K562 (cell line): Measurements from ENCODE around the gene HMGA1. TPM values are rescaled to one million over a fixed set of nuclear protein-coding genes. Genes with fewer than 3 reads are reported as not detected.

ENCODE experiments used
- ATAC-seq: fragments of 200-7000 bp; cut with Tn5 transposase; 3 replicates; pipeline ENCODE4 v1.9.1; 2020; ENCODE audit warnings: moderate library complexity
- BruUV-seq: library from RNA; stranded (reverse); fragments of 400-500 nt; replicated peaks from 2 replicates; lab custom pipeline; 2021; lab: Mats Ljungman, UMichigan
- CTCF ChIA-PET: fragments of 300-600 bp; formaldehyde crosslinking; extraction: SDS; loops from one replicate; lab custom pipeline; 2021; ENCODE audit warnings: low intra/inter-chr PET ratio; lab: Yijun Ruan, JAX
- POLR2A ChIA-PET: fragments of 300-600, 350-650 bp; sonication (Branson Sonifier 250); formaldehyde crosslinking; extraction: SDS; loops from one replicate; lab custom pipeline; 2021; ENCODE audit warnings: antibody characterized with exemption, inconsistent platforms; lab: Yijun Ruan, JAX
- DNase-seq, 4 experiments: peaks; one replicate each; pipeline versions ENCODE4 v3.0.0 to v3.0.0-alpha.2; 2011 to 2018; ENCODE audit warnings: low spot score in 3 of 4, mixed read lengths in 3 of 4; ENCODE audit errors: extremely low read depth in 1 of 4
- FAIRE-seq: peaks from 2 replicates; lab custom pipeline; 2011; peaks lifted over from hg19 to GRCh38; lab: Jason Lieb, UNC
- H2AFZ ChIP-seq: 2 replicates; pipeline ENCODE4 v1.6.0; 2011; ENCODE audit warnings: low read depth, low read length, control low read depth, inconsistent platforms
- H3K27ac ChIP-seq: fragments of 200-600 bp; 3 replicates; pipeline ENCODE4 v1.8.0; 2011; ENCODE audit warnings: low read depth, mild to moderate bottlenecking, control low read depth, inconsistent platforms, low read length, moderate library complexity, mixed read lengths; ENCODE audit errors: extremely low read depth
- H3K27me3 ChIP-seq, 2 experiments: fragments of 300-600 bp in 1 of 2; 2 replicates in 1 of 2; 3 replicates in 1 of 2; pipeline versions ENCODE4 v1.6.0 to v1.8.0; 2011; ENCODE audit warnings: inconsistent platforms in 2 of 2, low read length in 2 of 2, mild to moderate bottlenecking in 1 of 2, mixed read lengths in 1 of 2, moderate library complexity in 1 of 2; ENCODE audit not compliant: control insufficient read depth in 2 of 2, insufficient read depth in 2 of 2
- H3K36me3 ChIP-seq: fragments of 300-600 bp; 3 replicates; pipeline ENCODE4 v1.8.0; 2011; ENCODE audit warnings: mild to moderate bottlenecking, low read length, inconsistent platforms; ENCODE audit not compliant: control insufficient read depth, insufficient read depth
- H3K4me1 ChIP-seq, 2 experiments: fragments of 200-600 bp in 1 of 2; replicated peaks in 1 of 2; 2 replicates in 1 of 2; 3 replicates in 1 of 2; pipeline versions ENCODE4 v1.5.1 to v1.8.0; 2011; ENCODE audit warnings: inconsistent platforms in 2 of 2, low read length in 2 of 2, mild to moderate bottlenecking in 1 of 2, mixed read lengths in 1 of 2, moderate library complexity in 1 of 2; ENCODE audit not compliant: control insufficient read depth in 2 of 2, insufficient read depth in 2 of 2
- H3K4me2 ChIP-seq: 2 replicates; pipeline ENCODE4 v1.6.1; 2011; ENCODE audit warnings: low read length, control low read depth, inconsistent platforms, mixed read lengths; ENCODE audit not compliant: insufficient read depth
- H3K4me3 ChIP-seq: fragments of 200-600 bp; sonication (generic), shearing (Covaris generic); 2 replicates; pipeline ENCODE4 v1.5.1; 2016; ENCODE audit warnings: control low read depth, inconsistent platforms
- H3K79me2 ChIP-seq: fragments of 200-600 bp; 3 replicates; pipeline ENCODE4 v1.8.0; 2011; ENCODE audit warnings: low read length, inconsistent platforms; ENCODE audit not compliant: control insufficient read depth, insufficient read depth
- H3K9ac ChIP-seq, 2 experiments: 2 replicates each; pipeline versions ENCODE4 v1.6.0 to v1.6.1; 2011; ENCODE audit warnings: low read depth in 2 of 2, low read length in 2 of 2, control low read depth in 1 of 2, inconsistent platforms in 1 of 2, mild to moderate bottlenecking in 1 of 2, mixed read lengths in 1 of 2; ENCODE audit not compliant: insufficient read depth in 1 of 2
- H3K9me1 ChIP-seq: one replicate; pipeline ENCODE4 v1.6.0; 2011; ENCODE audit warnings: inconsistent platforms, mild to moderate bottlenecking, low read length, moderate library complexity; ENCODE audit not compliant: control insufficient read depth, insufficient read depth
- H3K9me3 ChIP-seq: replicated peaks from 2 replicates; pipeline ENCODE4 v1.5.1; 2011; ENCODE audit warnings: low read depth, low read length, inconsistent platforms; ENCODE audit not compliant: control insufficient read depth, insufficient read depth
- H4K20me1 ChIP-seq: replicated peaks from 2 replicates; pipeline ENCODE4 v1.6.1; 2011; ENCODE audit warnings: low read length, inconsistent platforms, mixed read lengths; ENCODE audit not compliant: control insufficient read depth, insufficient read depth
- CBX1 ChIP-seq: sonication (generic); IDR thresholded peaks from 2 replicates; pipeline ENCODE4 v1.6.1; 2016; ENCODE audit warnings: antibody characterized with exemption, low read depth, mild to moderate bottlenecking
- CREBBP ChIP-seq: IDR thresholded peaks from one replicate; pipeline ENCODE4 v1.6.1; 2012; ENCODE audit warnings: low read depth, mild to moderate bottlenecking, control low read depth, inconsistent platforms, low read length
- FOXK2 ChIP-seq, 2 experiments: fragments of 450-650 bp; IDR thresholded peaks in 1 of 2; conservative IDR thresholded peaks in 1 of 2; 2 replicates each; pipeline ENCODE4 v1.6.1; 2016; ENCODE audit warnings: low read depth in 2 of 2, mild to moderate bottlenecking in 1 of 2
- HNRNPL ChIP-seq: fragments of 200-400 bp; formaldehyde crosslinking; IDR thresholded peaks from 2 replicates; pipeline ENCODE4 v1.6.1; 2017; ENCODE audit warnings: low read depth, mild to moderate bottlenecking, low read length
- NEUROD1 ChIP-seq: fragments of 150-350 bp; IDR thresholded peaks from 2 replicates; pipeline ENCODE4 v1.6.1; 2014; ENCODE audit warnings: borderline replicate concordance, low read length, low read depth; ENCODE audit not compliant: partially characterized antibody
- NFE2L1 ChIP-seq: fragments of 450-650 bp; IDR thresholded peaks from 2 replicates; pipeline ENCODE4 v1.6.1; 2016; ENCODE audit warnings: missing genetic modification characterization, low read depth, mild to moderate bottlenecking, missing compliant biosample characterization, moderate library complexity, borderline replicate concordance
- OTX1 ChIP-seq: fragments of 450-650 bp; formaldehyde crosslinking; IDR thresholded peaks from 2 replicates; pipeline ENCODE4 v1.4.0; 2022; ENCODE audit warnings: mild to moderate bottlenecking
- PCBP1 ChIP-seq: fragments of 200-400 bp; formaldehyde crosslinking; IDR thresholded peaks from 2 replicates; pipeline ENCODE4 v1.6.1; 2018; ENCODE audit warnings: mild to moderate bottlenecking, low read depth, low read length; ENCODE audit not compliant: poor library complexity, severe bottlenecking
- RBM34 ChIP-seq: fragments of 200-400 bp; formaldehyde crosslinking; IDR thresholded peaks from 2 replicates; pipeline ENCODE4 v1.6.1; 2018; ENCODE audit warnings: low read length, borderline replicate concordance; ENCODE audit not compliant: insufficient read depth
- SOX6 ChIP-seq: fragments of 450-650 bp; IDR thresholded peaks from 2 replicates; pipeline ENCODE4 v1.6.1; 2014; ENCODE audit warnings: mild to moderate bottlenecking
- SRSF9 ChIP-seq: fragments of 200-400 bp; formaldehyde crosslinking; IDR thresholded peaks from 2 replicates; pipeline ENCODE4 v1.6.1; 2017; ENCODE audit warnings: low read depth, low read length, borderline replicate concordance
- ZBTB7A ChIP-seq: IDR thresholded peaks from 2 replicates; pipeline ENCODE4 v1.6.1; 2011; ENCODE audit warnings: low read depth, mild to moderate bottlenecking, low read length, moderate library complexity, borderline replicate concordance; ENCODE audit not compliant: control insufficient read depth
- whole genome bisulfite sequencing: fragments of 100-300 bp; shearing (Covaris generic); methylation state at CpG from one replicate; pipeline ENCODE4 v1.1.6; 2016; ENCODE audit warnings: low coverage, mixed read lengths; ENCODE audit not compliant: insufficient coverage; ENCODE audit errors: missing lambda C conversion rate; 5-methylcytosine and 5-hydroxymethylcytosine counted together
- in situ Hi-C: fragments of 300-500 bp; cut with MboI; formaldehyde crosslinking; loops from 4 replicates; pipeline ENCODE4 v1.15.0; 2018; ENCODE audit warnings: inconsistent platforms, mixed read lengths
- intact Hi-C: fragments of 100-400 bp; cut with micrococcal nuclease; formaldehyde crosslinking; loops from 2 replicates; pipeline ENCODE4 v1.14.2; 2022
- polyA plus RNA-seq, 8 experiments: library from polyadenylated mRNA; depleted of rRNA in 4 of 8; stranded (reverse) in 5 of 8; unstranded in 3 of 8; fragments of >200 nt; fragmentation: Nextera tagmentation in 2 of 8; fragmentation: Illumina TruSeq in 1 of 8; extraction: Ambion mirVana in 2 of 8; extraction: Trizol in 1 of 8; gene quantifications; 2 replicates each; pipeline versions ENCODE4 v1.2.1 to v1.2.3, GENCODE V29; 2011 to 2014; ENCODE audit warnings: inconsistent platforms in 1 of 8, missing spikeins in 1 of 8
- total RNA-seq, 7 experiments: library from RNA; depleted of rRNA in 6 of 7; stranded (reverse); fragments of >200 nt in 6 of 7; fragmentation: Illumina TruSeq in 2 of 7; extraction: Trizol in 2 of 7; gene quantifications; 2 replicates each; pipeline versions ENCODE4 v1.2.1 to v1.2.3, GENCODE V29; 2011 to 2021; ENCODE audit warnings: low replicate concordance in 1 of 7
- TF ChIP-seq, protein P1 (sequence below): fragments of 450-650 bp; formaldehyde crosslinking; IDR thresholded peaks from 2 replicates; pipeline ENCODE4 v1.4.0; 2020; ENCODE audit warnings: mild to moderate bottlenecking, mixed read lengths

The HMGA1 gene
- total and polyA plus RNA-seq, 9 of the 15 experiments (the other 6 are each of a cell fraction or from before 2014, with no cell fraction given), result 27.8 to 1,947 (median 594) TPM

DNA sequence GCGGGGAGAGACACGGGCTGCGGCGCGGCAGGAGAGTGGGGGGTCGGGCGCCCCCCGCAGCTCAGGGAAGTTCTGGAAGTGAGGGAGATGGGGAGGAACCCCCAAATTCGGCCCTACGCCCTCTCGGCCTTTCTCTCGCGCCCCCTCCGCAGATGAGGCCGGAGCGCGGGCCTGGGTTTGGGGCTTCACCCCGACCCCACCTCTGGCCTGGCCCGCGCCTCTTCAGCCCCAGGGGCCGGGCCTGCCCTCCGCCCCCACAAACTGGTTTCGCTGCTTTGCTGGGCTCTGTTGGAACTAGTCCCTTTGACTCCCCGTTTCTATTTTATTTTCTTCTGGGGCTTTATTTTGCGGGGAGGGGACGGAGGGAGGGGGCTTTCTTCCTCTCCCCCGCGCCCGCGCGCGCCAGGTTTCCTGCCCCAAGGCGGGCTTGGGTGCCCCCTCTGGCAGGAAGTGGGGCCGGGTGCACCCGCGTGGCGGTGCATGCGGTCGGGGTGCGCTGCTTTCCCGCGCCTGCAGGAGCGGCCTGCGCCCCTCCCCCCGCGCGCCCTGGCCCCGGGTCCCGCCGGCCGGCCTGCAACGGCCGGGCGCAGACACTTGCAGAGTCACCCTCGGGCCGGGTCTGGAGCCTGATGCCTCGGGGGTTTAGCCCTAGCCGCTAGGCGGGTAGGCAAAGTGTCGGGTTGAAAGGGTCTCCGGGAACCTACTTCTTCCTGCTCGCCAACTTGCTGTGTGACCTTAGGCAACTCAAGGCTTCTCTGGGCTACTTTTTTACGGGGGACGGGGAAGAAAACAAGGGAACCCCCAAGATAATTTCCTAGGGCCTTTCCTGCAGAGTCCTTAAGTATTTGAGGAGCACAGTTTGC is 1.3 kb downstream of the HMGA1 start:
- H2AFZ ChIP-seq, result peak overlapping the region; percentile 37
- H3K27me3 ChIP-seq, result no peaks in the 10 kb centered on the region
- in situ Hi-C loops, result no loop called here
- H3K9ac ChIP-seq, result peak overlapping the region; percentile 97 to 99
- peak overlapping the region; percentile 85 for H3K4me3 ChIP-seq
- peak; percentile 52 for ATAC-seq
- H3K9me3 ChIP-seq, result no peaks in the 10 kb centered on the region
- no TSS peak for BruUV-seq
- intact Hi-C loops, result no loop called here
- H3K79me2 ChIP-seq, result peaks cover 69% of the 10 kb centered on the region
- H3K36me3 ChIP-seq, result peaks cover 51% of the 10 kb centered on the region
- peak overlapping the region; percentile 85 for H3K4me2 ChIP-seq
- H3K27ac ChIP-seq, result peak overlapping the region; percentile 98
- ChIA-PET CTCF (interaction anchor here (0.6 to 1.9 kb wide), 5 partner anchors 37 to 74 kb away, joined by 3 to 6 read pairs (median 3); no protein-coding TSS in a partner anchor), POLR2A (interaction anchor here (0.5 to 1.8 kb wide), 15 partner anchors 10 to 972 kb away, joined by 3 to 14 read pairs (median 6); partner anchors contain the start of gene SMIM29)
- no peak for FAIRE-seq
- peak; percentile 84 to 91 (median 87) for DNase-seq
- peaks cover 56 to 60% of the 10 kb centered on the region in 2 experiments for H3K4me1 ChIP-seq
- 1% methylated on average over 55 of the region's 64 CpGs for WGBS
- H3K9me1 ChIP-seq, result no peaks in the 10 kb centered on the region
- H4K20me1 ChIP-seq, result peaks cover 41% of the 10 kb centered on the region
- TF ChIP-seq NEUROD1 (peak; percentile 84), RBM34 (no peak), SOX6 (peak; percentile 59), SRSF9 (no peak), FOXK2 (conservative IDR thresholded peaks at IDR 0.05 in 1 of 2, IDR thresholded peaks at IDR 0.05 in 1 of 2; ENCODE audit: low read depth in 2 of 2) (no peak), CBX1 (peak; percentile 85; the same call in 1 of the 2 replicates), PCBP1 (peak; percentile 96), CREBBP (no peak), HNRNPL (peak; percentile 94), NFE2L1 (no peak), ZBTB7A (peak; percentile 91), OTX1 (CRISPR knock-in tag) (peak; percentile 83; the same call in 1 of the 2 replicates)
- TF ChIP-seq, protein P1, sequence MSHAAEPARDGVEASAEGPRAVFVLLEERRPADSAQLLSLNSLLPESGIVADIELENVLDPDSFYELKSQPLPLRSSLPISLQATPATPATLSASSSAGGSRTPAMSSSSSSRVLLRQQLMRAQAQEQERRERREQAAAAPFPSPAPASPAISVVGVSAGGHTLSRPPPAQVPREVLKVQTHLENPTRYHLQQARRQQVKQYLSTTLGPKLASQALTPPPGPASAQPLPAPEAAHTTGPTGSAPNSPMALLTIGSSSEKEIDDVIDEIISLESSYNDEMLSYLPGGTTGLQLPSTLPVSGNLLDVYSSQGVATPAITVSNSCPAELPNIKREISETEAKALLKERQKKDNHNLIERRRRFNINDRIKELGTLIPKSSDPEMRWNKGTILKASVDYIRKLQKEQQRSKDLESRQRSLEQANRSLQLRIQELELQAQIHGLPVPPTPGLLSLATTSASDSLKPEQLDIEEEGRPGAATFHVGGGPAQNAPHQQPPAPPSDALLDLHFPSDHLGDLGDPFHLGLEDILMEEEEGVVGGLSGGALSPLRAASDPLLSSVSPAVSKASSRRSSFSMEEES (CRISPR knock-in tag), result no peak
